IMR-90 (cell line): ENCODE results near the gene SYP. TPM values are rescaled to one million over a fixed set of nuclear protein-coding genes. Genes with fewer than 3 reads are reported as not detected.

Experiments
- ATAC-seq: fragments of 200-7000 bp; cut with Tn5 transposase; 2 replicates; pipeline ENCODE4 v1.9.1; 2020; ENCODE audit warnings: low read depth, mild to moderate bottlenecking, moderate library complexity
- BruUV-seq: library from RNA; stranded (reverse); fragments of 400-500 nt; replicated peaks from 2 replicates; lab custom pipeline; 2021; lab: Mats Ljungman, UMichigan
- CTCF ChIA-PET: fragments of 300-600 bp; formaldehyde crosslinking; extraction: SDS; loops from one replicate; lab custom pipeline; 2021; ENCODE audit warnings: antibody characterized with exemption; lab: Yijun Ruan, JAX
- POLR2A ChIA-PET: fragments of 300-600 bp; sonication (Branson Sonifier 250); formaldehyde crosslinking; loops from one replicate; lab custom pipeline; 2022; ENCODE audit warnings: antibody characterized with exemption; ENCODE audit not compliant: unreplicated experiment; lab: Charles Lee
- DNase-seq: peaks from one replicate; pipeline ENCODE4 v3.0.0; 2013
- H2AFZ ChIP-seq: replicated peaks from 2 replicates; pipeline ENCODE3; 2013; ENCODE audit warnings: low read length, mild to moderate bottlenecking; ENCODE audit not compliant: poor library complexity
- H2AK5ac ChIP-seq: 2 replicates; pipeline ENCODE4 v1.6.1; 2013; ENCODE audit warnings: low read depth, low read length, inconsistent platforms
- H2AK9ac ChIP-seq: replicated peaks from 2 replicates; pipeline ENCODE3; 2013; ENCODE audit warnings: mild to moderate bottlenecking, low read depth, low read length, moderate library complexity; ENCODE audit not compliant: poor library complexity
- H2BK120ac ChIP-seq: 2 replicates; pipeline ENCODE4 v1.6.1; 2013; ENCODE audit warnings: low read depth, low read length, inconsistent platforms
- H2BK15ac ChIP-seq: 3 replicates; pipeline ENCODE4 v1.6.1; 2013; ENCODE audit warnings: low read depth, low read length, inconsistent platforms
- H2BK20ac ChIP-seq: 2 replicates; pipeline ENCODE4 v1.6.1; 2013; ENCODE audit warnings: low read depth, mild to moderate bottlenecking, inconsistent platforms, low read length, moderate library complexity
- H2BK5ac ChIP-seq: 2 replicates; pipeline ENCODE4 v1.6.1; 2013; ENCODE audit warnings: mild to moderate bottlenecking, low read depth, low read length, inconsistent platforms; ENCODE audit not compliant: poor library complexity, severe bottlenecking
- H3K14ac ChIP-seq: replicated peaks from 2 replicates; pipeline ENCODE4 v1.6.1; 2013; ENCODE audit warnings: low read depth, low read length, inconsistent platforms
- H3K18ac ChIP-seq: 2 replicates; pipeline ENCODE4 v1.6.1; 2013; ENCODE audit warnings: low read depth, low read length, control low read depth
- H3K23ac ChIP-seq: 2 replicates; pipeline ENCODE4 v1.6.1; 2013; ENCODE audit warnings: low read depth, low read length, inconsistent platforms
- H3K27ac ChIP-seq: 2 replicates; pipeline ENCODE4 v1.5.1; 2013; ENCODE audit warnings: mild to moderate bottlenecking, control low read depth, low read length; ENCODE audit not compliant: insufficient read depth
- H3K27me3 ChIP-seq: 2 replicates; pipeline ENCODE4 v1.6.1; 2013; ENCODE audit warnings: low read length; ENCODE audit not compliant: control insufficient read depth, insufficient read depth
- H3K36me3 ChIP-seq: 2 replicates; pipeline ENCODE4 v1.6.1; 2013; ENCODE audit warnings: low read length, mixed read lengths; ENCODE audit not compliant: control insufficient read depth, insufficient read depth
- H3K4ac ChIP-seq: 2 replicates; pipeline ENCODE4 v1.6.1; 2013; ENCODE audit warnings: low read depth, low read length, inconsistent platforms
- H3K4me1 ChIP-seq: 2 replicates; pipeline ENCODE4 v1.6.1; 2013; ENCODE audit warnings: low read length, mixed read lengths; ENCODE audit not compliant: control insufficient read depth, insufficient read depth
- H3K4me2 ChIP-seq: 2 replicates; pipeline ENCODE4 v1.6.1; 2013; ENCODE audit warnings: low read depth, mild to moderate bottlenecking, control low read depth, low read length, moderate library complexity
- H3K4me3 ChIP-seq: 2 replicates; pipeline ENCODE4 v1.5.1; 2013; ENCODE audit warnings: low read depth, mild to moderate bottlenecking, control low read depth, low read length, moderate library complexity; ENCODE audit not compliant: insufficient read depth
- H3K56ac ChIP-seq: 2 replicates; pipeline ENCODE4 v1.6.1; 2013; ENCODE audit warnings: low read length, inconsistent platforms; ENCODE audit not compliant: insufficient read depth; ENCODE audit errors: extremely low read depth
- H3K79me1 ChIP-seq, 2 experiments: 2 replicates each; pipeline ENCODE4 v1.6.1; 2013; ENCODE audit warnings: low read length in 2 of 2, inconsistent platforms in 1 of 2, low read depth in 1 of 2
- H3K9ac ChIP-seq: 2 replicates; pipeline ENCODE4 v1.6.1; 2013; ENCODE audit warnings: low read depth, low read length, control low read depth
- H3K9me1 ChIP-seq: 2 replicates; pipeline ENCODE4 v1.6.1; 2013; ENCODE audit warnings: low read length, inconsistent platforms; ENCODE audit not compliant: insufficient read depth
- H3K9me3 ChIP-seq: 2 replicates; pipeline ENCODE4 v1.6.1; 2013; ENCODE audit warnings: low read length; ENCODE audit not compliant: control insufficient read depth, insufficient read depth
- H4K20me1 ChIP-seq: 2 replicates; pipeline ENCODE4 v1.6.1; 2013; ENCODE audit warnings: low read length, inconsistent platforms; ENCODE audit not compliant: insufficient read depth
- H4K5ac ChIP-seq: 2 replicates; pipeline ENCODE4 v1.6.1; 2013; ENCODE audit warnings: mild to moderate bottlenecking, low read depth, low read length, control low read depth
- H4K8ac ChIP-seq, 2 experiments: 2 replicates each; pipeline ENCODE4 v1.6.1; 2013; ENCODE audit warnings: low read depth in 2 of 2, low read length in 2 of 2, control low read depth in 1 of 2, inconsistent platforms in 1 of 2
- H4K91ac ChIP-seq: 2 replicates; pipeline ENCODE4 v1.6.1; 2013; ENCODE audit warnings: low read depth, low read length, inconsistent platforms; ENCODE audit not compliant: insufficient read depth
- RCOR1 ChIP-seq: IDR thresholded peaks from 2 replicates; pipeline ENCODE4 v1.6.1; 2012; ENCODE audit warnings: mild to moderate bottlenecking, low read length, improper control_type of control experiment; ENCODE audit not compliant: insufficient replicate concordance
- RFX5 ChIP-seq: IDR thresholded peaks from 2 replicates; pipeline ENCODE4 v1.8.0; 2012; ENCODE audit warnings: low read depth, mild to moderate bottlenecking, low read length, moderate library complexity
- WGBS, 2 experiments: methylation state at CpG; one replicate each; pipeline versions ENCODE4 v1.1.5 to v1.1.7; 2013; ENCODE audit warnings: missing lambda C conversion rate in 2 of 2; ENCODE audit not compliant: insufficient read length in 1 of 2; ENCODE audit errors: extremely low coverage in 2 of 2; 5-methylcytosine and 5-hydroxymethylcytosine counted together
- dilution Hi-C: fragments of 300-500 bp; cut with HindIII; formaldehyde crosslinking; loops from one replicate; pipeline ENCODE4 v1.14.3; 2018; ENCODE audit warnings: low sequenced_read_pairs; ENCODE audit not compliant: unreplicated experiment
- in situ Hi-C: fragments of 300-500 bp; cut with MboI; formaldehyde crosslinking; loops from 3 replicates; pipeline ENCODE4 v1.14.3; 2019; ENCODE audit warnings: low sequenced_read_pairs, inconsistent platforms, mixed read lengths
- intact Hi-C: fragments of 100-400 bp; cut with micrococcal nuclease; formaldehyde crosslinking; loops from 2 replicates; pipeline ENCODE4 v1.10.0; 2022
- polyA plus RNA-seq, 3 experiments: library from polyadenylated mRNA; depleted of rRNA; stranded (reverse); fragments of >200 nt; gene quantifications; 2 replicates each; pipeline ENCODE4 v1.2.3, GENCODE V29; 2012; ENCODE audit warnings: low replicate concordance in 1 of 3
- total RNA-seq: library from RNA; depleted of rRNA; stranded (reverse); fragments of >200 nt; gene quantifications from 2 replicates; pipeline ENCODE4 v1.2.3, GENCODE V29; 2012
- TF ChIP-seq, protein P1 (sequence below): conservative IDR thresholded peaks from 2 replicates; pipeline ENCODE4 v1.5.1; 2012; ENCODE audit warnings: mild to moderate bottlenecking, low read depth, low read length, improper control_type of control experiment

SYP gene
- total and polyA plus RNA-seq, 2 of the 4 experiments (the other 2 are of a cell fraction) = under 0.01 to 0.05 TPM

DNA sequence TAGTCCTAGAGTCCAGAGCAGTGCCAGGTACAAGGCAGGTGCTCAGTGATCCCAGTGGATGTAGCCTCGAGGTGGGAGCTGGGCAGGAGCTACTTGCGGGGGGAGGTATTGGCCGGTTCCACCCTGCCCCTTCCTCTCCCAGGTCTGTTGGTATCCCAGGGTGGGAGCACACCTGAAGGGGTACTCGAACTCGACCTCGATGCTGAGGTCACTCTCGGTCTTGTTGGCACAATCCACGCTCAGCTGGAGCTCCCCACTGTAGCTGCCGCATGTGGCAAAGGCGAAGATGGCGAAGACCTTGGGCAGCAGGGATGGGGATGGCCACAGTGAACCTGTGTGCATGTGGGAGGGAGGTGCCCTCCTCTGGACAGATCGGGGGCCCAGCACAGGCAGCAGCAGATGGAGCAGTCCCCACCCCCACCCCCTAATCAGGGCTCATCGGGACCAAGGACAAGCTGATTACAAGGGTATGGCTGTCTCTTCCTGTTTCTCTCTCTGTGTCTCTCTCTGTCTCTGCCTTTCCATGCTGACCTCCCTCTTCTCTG is 2.4 kb downstream of the SYP start:
- WGBS, 2 experiments = no CpG with 5 or more reads among the region's 13 CpGs
- Histone ChIP-seq H2BK120ac (no peak overlapping the region), H4K8ac (no peak overlapping the region), H4K5ac (no peak overlapping the region), H4K91ac (no peak overlapping the region), H4K20me1 (no peaks in the 10 kb centered on the region), H2BK20ac (no peak overlapping the region), H2BK5ac (no peak overlapping the region), H2BK15ac (no peak overlapping the region), H3K4ac (no peak overlapping the region), H3K18ac (no peak overlapping the region), H3K9ac (no peak overlapping the region), H3K36me3 (no peaks in the 10 kb centered on the region), H2AK5ac (no peak overlapping the region), H3K4me3 (no peak overlapping the region), H2AK9ac (no peak overlapping the region), H3K79me1 (no peaks in the 10 kb centered on the region), H3K23ac (no peak overlapping the region), H2AFZ (no peak overlapping the region), H3K56ac (no peak overlapping the region), H3K9me1 (no peaks in the 10 kb centered on the region), H3K4me1 (no peaks in the 10 kb centered on the region), H3K27me3 (peaks cover 4% of the 10 kb centered on the region; the same call in 1 of the 2 replicates), H3K14ac (no peak overlapping the region), H3K4me2 (no peak overlapping the region), H3K9me3 (no peaks in the 10 kb centered on the region), H3K27ac (no peak overlapping the region)
- dilution Hi-C loops (no loop called here), in situ Hi-C loops (no loop called here), intact Hi-C loops (no loop called here)
- BruUV-seq = no TSS peak
- ChIA-PET POLR2A (no interaction called here), CTCF (no interaction called here)
- DNase-seq (no peak), ATAC-seq (no peak)
- TF ChIP-seq RFX5 = no peak
- TF ChIP-seq, protein P1, sequence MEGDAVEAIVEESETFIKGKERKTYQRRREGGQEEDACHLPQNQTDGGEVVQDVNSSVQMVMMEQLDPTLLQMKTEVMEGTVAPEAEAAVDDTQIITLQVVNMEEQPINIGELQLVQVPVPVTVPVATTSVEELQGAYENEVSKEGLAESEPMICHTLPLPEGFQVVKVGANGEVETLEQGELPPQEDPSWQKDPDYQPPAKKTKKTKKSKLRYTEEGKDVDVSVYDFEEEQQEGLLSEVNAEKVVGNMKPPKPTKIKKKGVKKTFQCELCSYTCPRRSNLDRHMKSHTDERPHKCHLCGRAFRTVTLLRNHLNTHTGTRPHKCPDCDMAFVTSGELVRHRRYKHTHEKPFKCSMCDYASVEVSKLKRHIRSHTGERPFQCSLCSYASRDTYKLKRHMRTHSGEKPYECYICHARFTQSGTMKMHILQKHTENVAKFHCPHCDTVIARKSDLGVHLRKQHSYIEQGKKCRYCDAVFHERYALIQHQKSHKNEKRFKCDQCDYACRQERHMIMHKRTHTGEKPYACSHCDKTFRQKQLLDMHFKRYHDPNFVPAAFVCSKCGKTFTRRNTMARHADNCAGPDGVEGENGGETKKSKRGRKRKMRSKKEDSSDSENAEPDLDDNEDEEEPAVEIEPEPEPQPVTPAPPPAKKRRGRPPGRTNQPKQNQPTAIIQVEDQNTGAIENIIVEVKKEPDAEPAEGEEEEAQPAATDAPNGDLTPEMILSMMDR = no peak
- TF ChIP-seq RCOR1 = no peak
